Activated naive CD8-positive, alpha-beta T cell treated with anti-CD3 and anti-CD28 coated beads, Interleukin-2, amount 50 U/mL, for 16 hours (primary cell): Measurements from ENCODE around the gene DNM3.

Experiments
- DNase-seq: peaks from one replicate; pipeline ENCODE4 v3.0.0-alpha.2; 2020; ENCODE audit warnings: low read depth, low spot score

The DNM3 gene

DNA sequence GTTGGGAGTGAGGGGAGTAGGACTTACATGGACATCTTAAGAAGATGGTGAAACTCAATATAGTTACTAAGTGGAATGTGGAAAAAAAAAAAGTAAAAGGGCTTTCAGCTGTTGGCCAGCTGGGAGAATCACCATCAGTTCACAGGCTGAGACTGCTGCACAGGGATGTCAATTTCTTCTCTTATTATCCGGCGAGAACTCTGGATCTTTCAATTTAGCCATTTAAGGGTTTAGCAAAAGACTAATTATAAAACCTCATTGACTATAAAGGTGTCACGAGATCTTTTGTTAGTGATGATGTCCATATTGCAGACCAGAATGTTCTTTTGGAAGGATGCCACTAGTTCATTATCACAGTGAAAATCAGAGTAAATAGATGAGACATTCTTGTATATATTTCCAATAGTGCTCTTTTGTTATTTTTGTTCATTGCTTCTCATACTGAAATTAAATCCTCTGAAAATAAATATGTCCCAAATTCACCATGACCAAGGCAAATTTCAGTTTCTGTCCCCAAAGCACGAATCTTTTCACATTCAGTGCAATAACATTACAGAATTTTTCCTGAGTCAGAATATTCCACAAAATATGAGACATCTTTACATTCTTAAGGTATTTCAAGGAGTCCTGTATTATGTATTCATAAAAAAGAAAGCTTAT is 266.1 kb downstream of the DNM3 start:
- no peak for DNase-seq

DNA sequence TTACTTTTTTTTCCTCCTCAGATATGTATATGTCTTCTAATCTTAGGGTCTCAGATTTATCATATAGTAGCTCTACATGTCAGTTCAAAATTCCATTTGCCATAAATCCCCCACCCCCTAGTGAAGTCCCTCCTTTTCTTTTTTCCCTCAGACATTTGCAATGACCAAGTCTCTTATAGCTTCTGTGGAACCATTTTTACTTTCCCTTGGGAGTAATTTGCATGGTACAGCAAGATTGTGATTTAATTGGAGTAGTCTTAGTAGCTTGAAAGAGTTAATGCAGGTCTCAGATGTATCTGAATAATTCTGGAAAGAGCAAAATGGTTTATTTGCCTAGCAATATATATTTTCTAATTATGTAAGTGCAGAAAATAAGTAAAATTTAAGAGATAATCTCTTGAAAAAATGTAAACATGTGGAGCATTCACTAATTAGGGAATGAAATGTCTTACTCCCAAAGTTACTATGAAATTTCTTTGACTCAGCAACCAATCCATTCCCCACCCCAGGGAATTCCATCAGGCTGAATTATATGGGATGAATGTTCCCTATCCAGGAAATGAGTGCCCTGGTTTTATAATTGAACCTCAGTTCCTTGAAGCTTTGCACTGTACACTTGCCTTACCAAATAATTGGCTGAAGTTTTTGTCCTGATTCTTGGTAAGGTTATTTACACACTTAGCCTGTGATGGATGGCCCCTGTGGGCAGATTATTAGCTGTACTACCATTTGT is 267.0 kb downstream of the DNM3 start:
- no peak for DNase-seq

DNA sequence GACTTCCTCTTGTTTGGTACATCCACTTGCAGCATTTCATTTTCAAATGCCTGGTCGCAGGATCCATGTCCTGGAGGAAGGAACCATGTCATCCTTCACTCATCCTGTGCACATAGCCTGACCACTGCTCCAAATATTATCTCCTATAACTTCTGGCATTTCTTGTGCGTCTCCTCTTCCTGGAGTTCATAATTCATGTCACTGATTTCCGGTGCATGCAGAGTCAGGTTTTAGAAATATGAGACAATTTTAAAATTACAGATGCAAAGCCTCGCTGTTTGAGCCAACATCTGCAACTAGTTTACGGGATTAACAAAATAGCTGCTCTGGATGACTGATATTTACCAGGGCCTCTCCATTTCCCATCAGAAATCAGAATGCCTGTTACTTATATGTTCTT is 268.1 kb downstream of the DNM3 start:
- no peak for DNase-seq

DNA sequence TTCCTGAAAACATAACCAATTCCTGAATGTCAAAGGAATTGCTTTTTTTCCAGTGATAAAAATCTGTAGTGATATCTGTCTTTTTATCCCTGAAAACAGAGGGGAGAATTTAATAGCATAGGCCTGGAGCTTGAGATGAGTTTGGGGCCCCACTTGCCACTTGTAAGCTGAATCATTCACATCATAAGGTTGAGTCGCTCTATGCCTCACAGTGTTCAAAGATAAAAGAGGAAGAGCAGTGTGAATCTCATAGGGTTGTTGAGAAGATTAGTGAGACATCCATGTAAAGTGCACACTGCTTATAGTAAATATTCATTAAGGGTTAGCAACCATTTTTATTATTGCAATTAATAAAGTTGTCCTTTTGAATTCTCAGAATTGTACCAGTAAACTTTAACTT is 271.3 kb downstream of the DNM3 start:
- DNase-seq = no peak

DNA sequence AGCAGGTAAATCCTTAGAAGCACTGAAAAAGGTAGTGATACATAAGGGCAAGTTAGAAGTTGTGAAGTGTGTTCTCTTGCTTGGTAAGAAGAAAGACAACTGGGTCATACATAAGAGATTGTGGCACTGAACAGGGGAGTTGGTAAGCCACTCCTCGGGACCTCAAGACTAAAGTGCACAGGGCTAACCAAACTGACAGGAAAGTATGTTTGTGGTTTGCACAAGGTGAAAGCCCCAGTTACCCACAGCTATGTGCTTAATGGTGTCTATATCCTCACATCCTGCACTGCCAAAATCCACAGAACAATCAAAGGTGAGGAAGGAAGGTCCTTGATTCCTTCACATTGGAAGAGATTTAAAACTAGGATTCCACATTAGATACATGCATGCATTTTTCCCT is 276.5 kb downstream of the DNM3 start:
- DNase-seq = no peak

DNA sequence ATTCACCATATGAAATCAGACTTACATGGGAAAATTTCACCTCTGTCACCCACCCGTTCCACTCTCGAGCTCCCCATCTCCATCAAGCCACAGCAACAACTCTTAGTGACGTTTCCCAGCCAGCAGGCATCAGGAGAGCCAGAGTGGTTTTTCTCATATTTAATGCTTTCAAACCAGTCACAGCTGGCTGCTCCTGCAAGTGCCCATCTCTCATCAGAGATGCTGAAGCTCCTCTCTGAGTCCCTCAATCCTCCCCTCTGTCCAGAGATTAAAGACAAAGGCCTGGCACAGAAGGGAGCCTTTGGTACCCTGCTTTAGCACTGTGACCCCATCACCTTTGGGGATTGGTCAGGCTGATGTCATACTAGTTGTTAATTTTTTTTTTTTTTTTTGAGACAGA is 277.3 kb downstream of the DNM3 start:
- no peak for DNase-seq

DNA sequence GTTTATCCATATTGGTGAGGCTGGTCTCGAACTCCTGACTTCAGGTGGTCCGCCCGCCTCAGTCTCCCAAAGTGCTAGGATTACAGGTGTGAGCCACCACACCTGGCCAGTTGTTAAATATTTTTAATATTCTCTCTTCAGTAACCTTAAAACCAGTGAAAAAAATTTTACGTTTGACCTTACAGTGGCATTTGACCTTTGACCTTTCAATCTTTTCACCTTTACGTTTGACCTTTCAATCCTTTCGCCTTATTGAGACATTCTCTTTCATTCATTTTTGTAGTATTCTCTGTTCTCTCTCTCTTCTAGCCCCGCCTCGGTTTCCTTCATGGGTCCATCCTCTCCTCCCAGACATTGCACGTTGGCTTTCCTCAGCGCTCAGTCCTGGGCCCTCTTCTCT is 277.9 kb downstream of the DNM3 start:
- DNase-seq = no peak

DNA sequence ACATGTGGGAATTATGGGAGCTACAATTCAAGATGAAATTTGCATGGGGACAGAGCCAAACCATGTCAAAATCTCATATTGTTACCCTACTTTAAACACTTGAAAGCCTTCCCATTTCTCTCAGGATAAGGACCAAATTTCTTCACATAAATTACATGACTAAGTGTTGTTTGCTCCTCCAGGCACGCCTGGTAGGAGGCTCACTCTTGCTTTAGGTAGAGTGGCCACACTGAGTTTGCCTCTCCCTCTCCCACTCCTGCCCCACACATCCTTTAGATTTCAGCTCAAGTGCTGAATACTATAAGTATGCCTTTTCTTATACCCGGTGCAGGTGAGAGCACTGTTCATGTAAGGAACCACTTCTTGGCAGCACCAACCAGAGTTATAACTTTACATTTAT is 279.1 kb downstream of the DNM3 start:
- DNase-seq = no peak

DNA sequence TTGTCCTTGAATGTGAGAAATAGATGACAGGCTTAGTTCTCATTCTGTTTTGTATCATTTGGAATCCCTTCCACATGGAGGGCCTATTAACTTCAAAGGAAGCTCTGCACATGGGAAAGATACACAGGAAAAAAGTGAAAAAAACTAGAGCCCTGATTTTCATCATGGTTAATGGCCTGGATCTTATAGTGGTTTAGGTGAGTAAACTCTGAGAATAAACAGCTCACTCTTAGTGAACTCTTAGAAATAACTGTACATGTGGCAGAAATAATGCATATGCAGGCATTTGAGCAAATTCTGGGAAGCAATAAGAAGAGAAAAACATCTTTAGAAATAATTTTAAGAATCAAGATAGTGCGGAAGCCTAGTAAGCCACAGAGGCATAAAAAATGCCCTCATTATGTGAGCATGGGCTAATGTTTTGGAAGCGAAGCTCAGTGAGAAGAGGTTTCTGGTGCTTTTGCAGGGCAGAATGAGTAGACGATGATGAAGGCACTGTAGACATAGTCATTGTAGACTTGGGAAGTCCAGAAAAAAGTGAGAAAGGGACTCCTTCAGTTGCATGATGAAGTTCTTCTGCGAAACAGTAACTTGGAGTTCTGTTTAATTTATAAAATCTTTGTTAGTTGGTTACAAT is 279.9 kb downstream of the DNM3 start:
- DNase-seq = no peak

DNA sequence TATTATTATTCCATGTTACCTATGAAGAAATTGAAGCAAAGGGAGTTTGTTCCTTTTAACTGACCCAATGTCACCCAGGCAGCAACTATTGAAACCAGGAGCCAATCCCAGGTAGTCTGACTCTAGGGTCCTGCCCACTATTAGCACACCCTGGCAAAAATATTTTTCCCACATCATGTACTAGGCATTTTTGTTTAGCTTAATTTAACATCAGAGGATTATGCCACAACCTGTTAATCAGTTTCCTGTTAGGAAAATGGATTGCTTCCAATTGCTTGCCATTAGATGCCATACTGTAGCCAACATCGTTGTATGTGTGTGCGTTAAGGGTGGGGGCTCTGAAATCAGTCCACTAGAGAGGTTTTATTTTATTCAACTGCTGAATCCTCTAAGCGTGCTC is 281.1 kb downstream of the DNM3 start:
- DNase-seq = no peak

DNA sequence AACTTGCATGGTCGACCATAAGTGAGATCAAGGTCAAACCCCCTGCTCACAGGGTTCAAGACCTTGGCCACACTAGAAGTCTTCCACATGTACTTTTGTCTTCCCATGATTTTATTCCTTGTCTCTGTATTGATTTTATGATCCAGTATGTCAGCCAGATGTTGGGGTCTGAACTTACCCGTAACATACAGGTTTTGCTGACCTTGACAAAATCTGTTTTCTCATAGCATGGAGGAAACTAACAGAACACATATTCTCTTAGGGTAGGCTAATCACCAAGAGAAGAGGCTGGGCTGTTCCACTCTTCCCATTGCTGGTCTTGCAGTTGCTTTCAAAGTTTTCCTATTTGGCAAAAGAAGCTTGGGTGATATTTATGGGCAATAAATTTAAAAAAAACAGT is 284.0 kb downstream of the DNM3 start:
- DNase-seq = no peak

DNA sequence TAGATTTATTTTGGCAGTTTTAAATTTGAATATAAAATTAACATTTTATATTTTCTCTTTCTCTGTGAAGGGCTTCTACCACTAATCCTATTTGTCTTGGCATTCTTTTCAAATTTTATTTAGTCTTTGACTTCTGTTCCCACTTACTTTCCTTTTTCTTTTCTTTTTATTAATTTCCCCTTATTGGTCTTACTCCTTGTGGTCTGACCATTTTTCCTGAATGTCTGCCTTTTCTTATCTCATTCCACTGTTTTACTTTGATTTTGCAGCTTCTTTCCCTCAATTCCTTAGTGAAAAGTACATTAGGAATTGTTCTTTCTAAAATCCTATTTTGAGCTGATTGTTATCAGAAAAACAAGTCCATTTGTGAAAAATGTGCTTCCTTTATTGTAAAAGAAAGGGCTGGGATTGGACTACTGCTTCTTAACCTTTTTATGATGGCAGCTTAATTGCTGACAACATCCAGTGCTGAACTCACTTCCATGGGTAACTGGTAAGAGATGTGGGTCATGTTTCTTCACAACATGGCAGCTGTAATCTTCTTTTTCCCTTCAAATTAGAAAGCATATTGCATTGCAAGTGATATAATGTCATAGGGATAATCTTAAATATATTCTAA is 284.6 kb downstream of the DNM3 start:
- DNase-seq = no peak

DNA sequence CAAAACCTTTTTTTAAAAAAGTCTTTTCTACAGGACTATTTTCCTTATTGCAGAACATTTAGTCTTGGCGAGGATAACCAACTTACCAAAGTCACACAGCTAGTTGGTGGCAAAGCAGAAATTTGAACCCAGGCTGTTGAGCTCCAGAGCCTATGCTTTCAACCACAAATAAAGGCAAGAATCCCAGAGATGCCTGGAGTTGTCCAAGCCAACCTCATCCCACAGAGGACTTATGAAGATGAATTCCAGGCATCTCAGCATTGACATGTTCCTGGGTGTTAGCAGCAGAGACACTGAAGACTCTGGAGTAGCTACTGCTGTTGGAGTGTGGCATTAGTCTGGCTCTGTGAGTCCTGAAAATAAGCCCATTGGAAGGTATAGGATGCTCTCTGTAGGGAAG is 291.5 kb downstream of the DNM3 start:
- no peak for DNase-seq

DNA sequence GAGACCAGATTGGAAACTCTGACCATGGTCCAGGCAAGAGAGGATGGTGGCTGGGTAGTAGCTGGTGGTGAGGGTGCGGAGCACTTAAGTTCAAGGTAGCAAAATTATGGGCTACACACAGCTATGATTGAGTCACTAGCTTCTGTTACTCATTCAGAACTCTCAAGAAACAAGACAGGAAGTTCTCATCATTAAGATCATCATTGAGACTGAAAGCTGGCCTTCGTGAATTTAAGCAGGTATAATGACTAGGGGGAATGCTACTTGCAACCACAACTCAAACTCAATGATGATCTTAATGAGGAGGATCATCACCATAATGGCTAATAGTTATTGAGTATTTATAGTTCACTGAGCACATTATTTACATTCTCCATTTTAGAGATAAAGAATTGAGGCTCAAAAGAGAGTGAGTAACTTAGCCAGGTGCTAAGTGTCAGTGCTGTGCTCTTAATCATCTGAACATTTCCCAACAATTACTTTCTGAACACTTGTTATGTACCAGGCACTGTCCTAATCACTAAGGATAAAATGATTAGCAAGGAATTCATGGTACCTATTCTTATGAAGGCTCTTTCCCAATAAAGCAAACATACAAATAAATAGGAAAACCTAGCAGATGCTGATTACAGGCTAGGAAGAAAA is 292.9 kb downstream of the DNM3 start:
- no peak for DNase-seq

DNA sequence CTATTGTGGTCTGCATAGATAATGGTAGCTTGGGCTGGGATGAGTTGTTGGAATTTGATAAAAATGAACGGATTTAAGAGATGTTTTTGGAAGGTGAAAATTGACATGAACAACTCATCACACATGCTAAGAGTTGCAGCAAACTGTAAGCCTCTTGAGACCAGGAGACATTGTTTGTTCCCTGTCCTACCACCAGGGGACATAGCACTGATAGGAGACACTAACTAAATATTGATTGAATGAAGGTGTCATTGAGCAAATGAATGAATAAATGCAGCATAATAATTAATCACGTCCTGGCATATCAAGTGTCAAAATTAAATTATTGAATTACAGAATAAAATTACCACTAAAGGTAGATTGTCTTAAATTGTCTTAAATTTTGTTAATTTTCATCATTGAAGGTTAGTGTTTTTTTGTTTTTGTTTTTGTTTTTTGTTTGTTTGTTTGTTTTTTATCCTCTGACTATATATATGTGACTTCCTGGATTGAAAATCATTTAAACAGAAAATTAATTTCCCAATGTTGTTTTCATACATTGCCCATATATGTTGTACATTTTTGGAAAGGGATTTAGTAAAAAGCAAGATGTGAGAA is 293.9 kb downstream of the DNM3 start:
- no peak for DNase-seq

DNA sequence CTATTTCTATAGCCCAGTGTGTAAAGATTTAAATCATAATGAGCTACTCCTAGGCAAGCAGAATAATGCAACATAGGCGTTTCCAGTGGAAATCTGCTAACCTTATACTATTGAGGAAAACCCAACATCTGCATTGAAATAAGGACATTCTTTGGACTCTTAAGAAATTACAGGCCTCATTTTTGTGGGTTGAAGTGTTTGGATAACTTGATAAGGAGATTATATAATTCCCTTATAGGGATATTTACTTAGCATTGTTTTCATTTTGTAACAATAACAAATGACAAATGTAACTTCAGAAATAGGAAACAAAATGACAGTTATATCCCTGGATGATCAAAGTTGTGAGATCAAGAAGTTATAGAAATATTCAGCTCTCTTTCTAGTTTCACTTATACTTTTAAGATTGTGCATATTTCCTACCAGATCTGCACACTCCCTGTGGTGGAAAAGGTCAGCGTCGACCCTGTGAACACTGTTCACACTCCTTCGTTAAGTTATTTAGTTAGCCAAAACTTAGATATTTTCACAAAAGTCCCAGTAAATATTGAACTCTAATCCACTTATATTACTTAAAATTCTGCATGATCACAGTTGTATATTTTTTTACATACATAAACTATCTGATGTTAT is 294.8 kb downstream of the DNM3 start:
- DNase-seq = no peak

DNA sequence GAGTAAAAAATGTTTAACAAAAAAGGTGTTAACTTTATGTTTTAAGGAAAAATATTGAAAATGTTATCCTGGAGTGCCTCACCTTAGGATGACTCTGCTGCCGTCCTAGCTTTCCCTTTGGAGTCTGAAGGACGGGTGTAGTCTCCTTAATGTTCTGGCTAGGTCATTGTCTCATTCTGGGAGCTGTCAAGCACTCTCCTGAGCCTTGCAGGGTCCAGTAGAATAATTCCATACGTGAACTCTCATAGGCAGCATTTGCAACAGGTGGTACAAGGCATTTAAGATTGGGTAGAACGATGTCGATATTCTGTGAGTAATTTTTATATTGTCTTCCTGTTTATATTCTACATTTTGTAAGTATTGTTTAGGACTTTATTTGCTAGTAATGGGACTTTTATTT is 295.6 kb downstream of the DNM3 start:
- DNase-seq = no peak

DNA sequence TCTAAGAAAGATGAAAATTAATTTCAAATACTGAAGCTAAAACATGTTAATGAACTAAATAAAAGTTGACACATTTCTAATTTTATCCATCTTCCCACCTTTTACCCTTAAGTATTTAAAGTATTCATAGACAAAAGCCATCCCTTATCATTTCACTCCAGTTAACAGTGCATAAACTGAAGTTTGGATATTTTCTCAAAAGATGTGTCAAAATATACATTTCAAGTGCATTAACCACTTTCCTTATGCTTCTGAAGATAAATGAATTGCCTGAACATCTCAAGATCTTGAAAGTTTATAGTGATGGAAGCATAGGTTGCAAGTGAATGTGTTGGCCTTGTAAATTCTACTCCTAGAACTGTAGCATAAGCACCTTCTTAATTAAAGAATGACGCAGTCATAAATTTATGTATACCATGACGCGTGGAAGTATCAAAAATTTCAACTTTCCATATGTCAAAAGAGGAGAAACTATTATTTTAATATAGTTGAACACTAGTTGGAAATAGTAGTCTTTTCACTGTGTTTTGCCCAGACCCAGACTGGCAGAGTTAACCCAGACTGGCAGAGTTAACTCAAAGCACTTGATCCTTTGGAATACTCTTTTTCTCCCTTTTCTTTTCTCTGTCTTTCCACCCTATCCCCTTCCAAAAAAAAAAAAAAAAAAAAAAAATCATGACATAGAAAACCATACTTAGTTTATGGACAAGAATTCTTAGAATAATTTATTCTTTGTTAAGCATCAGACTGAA is 296.6 kb downstream of the DNM3 start:
- no peak for DNase-seq

DNA sequence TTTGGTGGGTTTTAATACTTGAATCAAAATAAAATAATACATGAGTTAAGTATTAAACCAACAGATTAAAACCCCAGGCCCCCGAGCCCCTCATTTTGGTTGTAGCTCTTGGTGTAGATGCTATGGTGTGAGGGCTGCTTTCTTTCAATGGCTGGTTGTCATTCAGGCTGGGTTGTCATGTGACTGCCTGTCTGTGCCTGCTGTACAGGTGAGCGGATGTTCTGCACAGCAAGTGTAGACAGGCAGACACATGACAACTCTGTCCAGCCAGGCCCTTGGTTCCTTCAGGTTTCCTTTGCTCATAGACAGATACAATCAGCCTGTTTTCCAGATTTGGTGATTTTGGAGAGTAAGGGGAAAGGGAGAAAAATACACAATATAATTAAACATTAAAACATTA is 297.3 kb downstream of the DNM3 start:
- no peak for DNase-seq

DNA sequence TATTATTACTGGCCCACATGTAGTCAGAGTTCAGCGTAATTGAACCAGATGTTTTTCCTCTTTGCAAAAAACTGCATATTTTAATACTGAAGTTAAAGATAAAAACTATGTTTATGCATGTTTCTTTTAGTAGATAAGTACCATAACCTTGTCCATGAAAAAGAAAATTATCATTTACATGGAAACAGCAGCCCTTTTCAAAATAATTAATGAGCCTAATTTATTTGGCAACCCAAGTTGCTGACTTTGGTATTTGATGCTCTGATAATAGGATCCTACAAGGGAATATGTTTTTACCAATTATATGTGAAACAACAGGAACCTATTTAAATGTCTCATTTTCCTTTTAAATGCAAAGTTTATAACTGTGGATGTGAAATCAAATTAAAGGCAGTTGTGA is 297.9 kb downstream of the DNM3 start:
- no peak for DNase-seq

DNA sequence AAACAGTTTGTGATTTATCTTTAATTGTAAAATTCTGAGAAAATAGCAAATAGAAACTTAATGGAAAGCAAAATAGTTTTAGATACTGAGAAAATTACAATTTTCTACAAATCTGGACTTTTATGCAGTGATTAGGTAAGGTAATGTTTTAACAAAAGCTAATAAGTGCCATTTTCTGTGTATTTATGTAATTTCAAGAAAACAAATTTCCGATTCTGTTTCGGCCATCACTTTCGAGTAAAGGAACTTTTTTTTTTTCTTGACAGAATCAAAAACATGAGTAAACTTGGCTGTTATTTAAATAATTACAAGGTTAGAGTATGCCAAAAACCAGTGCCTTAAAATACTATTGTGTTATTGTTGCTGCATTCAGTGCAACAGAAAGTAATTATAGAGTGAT is 298.8 kb downstream of the DNM3 start:
- DNase-seq = no peak
